Naive B cell (primary cell): ENCODE data around the gene CHN2. TPM values are rescaled to one million over a fixed set of nuclear protein-coding genes. Genes with fewer than 3 reads are reported as not detected.

Source experiments
- ATAC-seq, 2 donors: fragments of 150-1000 bp; cut with Tn5 transposase; 2 replicates each; pipeline ENCODE4 v1.10.0; 2021; ENCODE audit warnings: low read depth in 2 of 2, mild to moderate bottlenecking in 2 of 2, moderate library complexity in 2 of 2
- DNase-seq: peaks from one replicate; pipeline ENCODE4 v3.0.0; 2022
- H3K27ac Mint-ChIP-seq, 6 donors: one replicate each; pipeline ENCODE4 v1.8.0; 2020 to 2022; ENCODE audit warnings: mild to moderate bottlenecking in 6 of 6, mixed read lengths in 6 of 6, moderate library complexity in 5 of 6, inconsistent platforms in 2 of 6
- H3K27me3 Mint-ChIP-seq, 3 donors: one replicate each; pipeline ENCODE4 v1.8.0; 2021 to 2022; ENCODE audit warnings: mixed read lengths in 3 of 3, mild to moderate bottlenecking in 1 of 3
- H3K36me3 Mint-ChIP-seq, 2 donors: one replicate each; pipeline ENCODE4 v1.8.0; 2020 to 2022; ENCODE audit warnings: mixed read lengths in 2 of 2, inconsistent platforms in 1 of 2, mild to moderate bottlenecking in 1 of 2
- H3K4me1 Mint-ChIP-seq, 3 donors: one replicate each; pipeline ENCODE4 v1.8.0; 2020 to 2022; ENCODE audit warnings: mixed read lengths in 3 of 3, inconsistent platforms in 1 of 3, mild to moderate bottlenecking in 1 of 3, moderate library complexity in 1 of 3
- H3K4me3 Mint-ChIP-seq, 8 donors: one replicate each; pipeline ENCODE4 v1.8.0; 2020 to 2022; ENCODE audit warnings: mild to moderate bottlenecking in 8 of 8, mixed read lengths in 8 of 8, moderate library complexity in 8 of 8, inconsistent platforms in 2 of 8
- H3K9me3 Mint-ChIP-seq, 7 donors: one replicate each; pipeline ENCODE4 v1.8.0; 2020 to 2022; ENCODE audit warnings: mixed read lengths in 7 of 7, mild to moderate bottlenecking in 5 of 7, inconsistent platforms in 2 of 7, moderate library complexity in 1 of 7
- polyA plus RNA-seq, 6 donors: library from polyadenylated mRNA; unstranded; fragments of 300-500 nt; fragmentation: Illumina TruSeq; gene quantifications; one replicate each; pipeline ENCODE4 v1.2.3, GENCODE V29; 2021; ENCODE audit warnings: low read depth in 6 of 6

CHN2 gene
- polyA plus RNA-seq, 6 donors from 2014 or later, result 0.27 TPM; not detected in 5

- Mint-ChIP-seq H3K27ac (no peak overlapping the region), H3K9me3 (no peaks in the 10 kb centered on the region), H3K27me3 (peaks cover 12 to 26% (median 23%) of the 10 kb centered on the region in 3 donors), H3K4me3 (no peak overlapping the region), H3K4me1 (no peaks in the 10 kb centered on the region), H3K36me3 (no peaks in the 10 kb centered on the region)
- DNase-seq (no peak), ATAC-seq (no peak)
Observed at GRCh38 chr7:29482056-29482455, 287.5 kb downstream of the CHN2 start.

DNA sequence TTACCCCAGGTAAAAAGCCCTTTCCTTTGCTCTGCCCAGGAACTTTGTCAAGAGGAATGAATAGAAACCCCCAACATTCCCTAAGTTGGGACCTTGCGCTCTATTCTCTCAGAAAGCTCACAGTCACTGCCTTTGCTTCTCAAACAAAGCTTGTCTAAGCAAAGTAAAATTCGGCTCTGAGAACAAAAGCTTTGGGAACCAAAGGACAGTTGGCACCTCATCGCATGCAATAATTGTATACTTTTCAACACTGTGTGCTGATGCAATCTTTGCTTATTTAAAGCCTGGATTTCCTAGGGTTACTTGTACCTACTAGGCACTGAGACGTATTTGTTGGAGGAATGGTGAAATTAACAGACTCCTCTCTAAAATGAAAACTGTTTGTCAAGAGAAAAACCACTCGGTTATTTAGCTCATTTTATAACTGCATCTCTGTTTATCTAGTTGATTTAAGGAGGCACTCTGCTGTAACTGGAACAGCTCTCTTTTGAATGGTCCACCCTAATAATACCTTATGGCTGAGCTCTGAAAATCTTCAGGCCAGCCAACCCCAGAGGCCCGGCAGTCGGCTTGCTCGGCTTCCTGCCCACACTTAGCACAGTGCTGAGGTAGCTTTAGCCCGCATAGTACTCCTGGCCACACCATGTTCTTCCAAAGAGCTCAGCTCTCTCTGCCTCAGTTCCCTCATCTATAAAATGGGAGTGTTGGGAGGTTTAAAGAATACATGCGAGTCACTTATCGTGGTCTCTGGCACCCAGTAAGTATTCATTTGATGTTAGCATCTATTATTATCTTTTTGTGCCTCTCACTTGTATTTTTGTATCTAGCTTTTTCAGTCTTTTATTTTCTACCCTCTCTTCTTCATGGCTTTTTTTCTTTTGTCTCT lies 288.9 kb downstream of the CHN2 start:
- DNase-seq, result no peak
- Mint-ChIP-seq H3K4me3 (no peak overlapping the region), H3K4me1 (peaks cover 0 to 4% (median 0%) of the 10 kb centered on the region in 3 donors), H3K27me3 (peaks cover 12 to 36% (median 17%) of the 10 kb centered on the region in 3 donors), H3K36me3 (no peaks in the 10 kb centered on the region), H3K9me3 (no peaks in the 10 kb centered on the region), H3K27ac (no peak overlapping the region)
- ATAC-seq, result no peak

DNA sequence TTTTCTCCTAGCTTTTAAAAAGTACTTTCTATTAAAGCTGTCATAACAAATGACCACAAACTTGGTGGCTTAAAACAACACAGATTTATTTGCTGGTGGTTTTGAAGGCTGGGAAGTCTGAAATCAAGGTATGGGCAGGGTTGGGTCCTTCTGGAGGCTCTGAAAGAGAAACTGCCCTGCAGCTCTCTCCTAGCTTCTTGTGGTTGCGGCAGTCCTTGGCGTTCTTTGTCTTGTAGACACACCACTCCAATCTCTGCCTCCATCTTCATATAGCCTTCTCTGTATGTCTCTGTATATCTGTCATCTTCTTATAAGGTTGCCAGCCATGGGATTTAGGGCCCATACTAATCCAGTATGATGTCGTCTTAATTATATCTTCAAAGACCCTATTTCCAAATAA lies 289.7 kb downstream of the CHN2 start:
- ATAC-seq (no peak), DNase-seq (no peak)
- H3K36me3 Mint-ChIP-seq, result no peaks in the 10 kb centered on the region
- no peak overlapping the region for H3K27ac Mint-ChIP-seq
- peaks cover 0 to 4% (median 0%) of the 10 kb centered on the region in 3 donors for H3K4me1 Mint-ChIP-seq
- H3K9me3 Mint-ChIP-seq, result no peaks in the 10 kb centered on the region
- H3K27me3 Mint-ChIP-seq, result peaks cover 12 to 36% (median 14%) of the 10 kb centered on the region in 3 donors
- H3K4me3 Mint-ChIP-seq, result no peak overlapping the region

DNA sequence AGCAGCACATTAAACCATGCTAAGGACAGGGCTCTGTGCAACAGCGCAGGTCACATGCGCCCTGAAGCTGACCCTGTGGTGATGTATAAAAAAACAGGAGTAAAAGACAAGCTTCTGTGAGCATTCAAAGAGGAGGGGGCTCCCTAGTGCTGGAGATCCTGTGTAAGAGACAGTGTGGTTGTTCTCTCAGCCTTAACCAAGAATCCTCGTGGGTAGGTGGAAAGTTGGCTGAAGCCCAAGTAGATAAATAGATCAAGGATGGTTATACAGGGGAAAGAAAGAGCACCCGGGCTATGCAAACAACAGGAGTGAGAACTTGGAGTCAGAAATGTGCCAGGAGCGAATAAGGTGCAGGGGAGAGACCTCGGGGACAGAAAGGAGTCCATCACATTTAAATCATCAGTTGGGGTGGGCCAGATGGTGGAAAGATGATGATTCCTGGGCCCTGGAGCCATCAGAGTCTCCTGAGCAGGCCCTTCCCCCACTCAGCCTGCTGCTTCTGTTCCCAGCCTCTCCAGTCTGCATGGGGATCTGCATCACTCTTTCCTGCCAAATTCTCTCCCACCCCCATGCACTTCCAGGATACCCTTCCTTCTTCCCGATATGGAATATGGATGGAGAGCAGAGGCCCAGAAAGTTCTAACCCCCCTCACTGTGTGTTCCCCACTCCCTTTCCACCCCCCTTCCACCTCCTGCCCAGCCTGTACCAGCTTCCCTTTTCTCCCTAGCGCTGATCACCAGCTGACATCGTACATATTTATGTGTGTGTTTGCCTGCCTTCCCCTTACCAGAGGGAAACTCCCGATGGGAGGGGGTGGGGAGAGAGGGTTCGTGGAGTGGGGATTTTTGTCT lies 291.0 kb downstream of the CHN2 start:
- no peak overlapping the region for H3K27ac Mint-ChIP-seq
- no peaks in the 10 kb centered on the region for H3K9me3 Mint-ChIP-seq
- no peaks in the 10 kb centered on the region for H3K36me3 Mint-ChIP-seq
- ATAC-seq, result no peak
- peak overlapping the region in 1 of 8 donors; percentile 67 for H3K4me3 Mint-ChIP-seq
- peaks cover 9 to 36% (median 17%) of the 10 kb centered on the region in 3 donors for H3K27me3 Mint-ChIP-seq
- DNase-seq, result no peak
- peaks cover 0 to 4% (median 0%) of the 10 kb centered on the region in 3 donors for H3K4me1 Mint-ChIP-seq

DNA sequence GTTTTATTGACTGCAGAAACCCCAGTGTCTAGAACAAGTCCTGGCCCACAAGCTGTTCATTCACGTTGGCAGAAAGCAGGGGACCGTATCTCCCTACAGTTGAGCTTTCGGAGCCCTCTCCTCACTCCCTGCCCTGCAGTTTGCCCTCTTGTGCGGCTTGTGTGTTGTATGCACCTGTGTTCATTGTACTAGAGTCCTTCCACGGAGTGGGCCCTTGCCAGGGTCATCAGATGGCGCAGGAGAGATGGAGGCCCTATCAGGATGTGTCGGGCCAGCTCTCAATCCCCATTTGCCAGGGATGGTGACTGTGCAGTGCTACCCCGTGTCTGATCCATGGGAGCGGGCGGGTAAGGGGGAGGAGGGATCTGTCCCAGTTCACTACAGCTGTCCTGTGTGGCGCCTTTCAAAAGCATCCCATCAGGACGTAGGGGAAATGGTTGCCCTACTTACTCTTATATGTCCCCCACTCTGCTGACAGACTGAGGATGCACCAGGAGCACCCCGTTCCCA lies 291.7 kb downstream of the CHN2 start:
- Mint-ChIP-seq H3K27me3 (peaks cover 5 to 36% (median 17%) of the 10 kb centered on the region in 3 donors), H3K27ac (no peak overlapping the region)

DNA sequence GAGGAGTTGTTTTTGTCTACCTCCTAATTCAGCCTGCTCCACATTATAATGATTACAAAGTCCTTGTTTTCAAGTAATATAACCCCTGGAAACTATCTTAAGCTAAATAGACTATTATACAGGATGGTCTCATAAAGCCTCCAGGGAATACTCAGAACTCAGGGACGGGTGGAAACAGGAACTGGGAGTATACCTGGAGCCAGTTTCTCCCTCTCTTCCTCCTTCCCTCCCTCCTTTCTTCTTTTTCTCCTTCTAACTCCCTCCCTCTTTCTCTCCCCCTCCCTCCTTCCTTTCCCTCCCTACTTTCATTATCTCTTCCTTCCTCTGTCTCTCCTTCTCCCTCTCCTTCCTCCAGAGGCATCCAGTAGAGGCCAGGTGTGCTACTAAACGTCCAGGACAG lies 292.8 kb downstream of the CHN2 start:
- Mint-ChIP-seq H3K27me3 (peaks cover 5 to 36% (median 17%) of the 10 kb centered on the region in 3 donors), H3K4me1 (peaks cover 0 to 4% (median 0%) of the 10 kb centered on the region in 3 donors), H3K9me3 (no peaks in the 10 kb centered on the region), H3K27ac (no peak overlapping the region), H3K4me3 (no peak overlapping the region), H3K36me3 (no peaks in the 10 kb centered on the region)
- ATAC-seq, result no peak
- no peak for DNase-seq

More for the DNA sequence above, 291.7 kb downstream of the CHN2 start:
- Mint-ChIP-seq H3K9me3 (no peaks in the 10 kb centered on the region), H3K4me3 (no peak overlapping the region), H3K36me3 (no peaks in the 10 kb centered on the region), H3K4me1 (peaks cover 0 to 4% (median 0%) of the 10 kb centered on the region in 3 donors)
- DNase-seq (no peak), ATAC-seq (no peak)

DNA sequence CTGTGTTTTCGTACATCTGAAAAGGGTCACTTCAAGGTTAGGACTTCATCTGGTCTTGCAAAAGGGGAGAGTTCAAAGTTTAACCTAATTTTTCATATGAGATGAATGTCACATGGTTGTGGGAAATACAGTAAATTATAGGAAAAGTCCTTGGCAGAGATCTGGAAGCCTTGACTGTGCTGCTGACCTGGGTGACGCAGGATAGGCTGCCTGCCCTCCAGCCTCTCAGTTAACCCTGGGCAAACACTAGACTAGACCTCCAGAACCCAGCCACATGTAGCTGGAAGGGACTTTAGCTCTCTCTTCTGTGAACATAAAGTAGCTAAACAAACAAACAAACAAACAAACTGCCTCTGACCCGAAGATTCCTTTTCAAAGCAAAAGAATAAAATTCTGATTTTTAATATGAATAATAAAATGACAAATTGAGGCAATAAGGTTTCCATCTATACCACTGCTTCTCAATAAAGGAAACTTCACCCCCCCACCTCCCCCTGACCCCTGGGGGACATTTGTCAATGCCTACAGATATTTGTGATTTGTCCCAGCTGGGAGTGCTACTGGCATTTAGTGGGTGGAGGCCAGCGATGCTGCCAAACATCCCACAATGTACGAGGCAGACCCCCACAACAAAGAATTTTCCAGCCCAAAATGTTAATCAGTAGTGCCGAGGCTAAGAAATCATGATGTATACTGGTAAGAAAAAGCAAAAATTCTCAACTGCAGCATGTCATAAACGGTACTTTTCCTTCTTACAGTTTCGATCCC lies 293.8 kb downstream of the CHN2 start:
- no peaks in the 10 kb centered on the region for H3K9me3 Mint-ChIP-seq
- H3K27ac Mint-ChIP-seq, result no peak overlapping the region
- no peaks in the 10 kb centered on the region for H3K36me3 Mint-ChIP-seq
- peaks cover 5 to 36% (median 17%) of the 10 kb centered on the region in 3 donors for H3K27me3 Mint-ChIP-seq
- peaks cover 0 to 4% (median 0%) of the 10 kb centered on the region in 3 donors for H3K4me1 Mint-ChIP-seq
- DNase-seq (no peak), ATAC-seq (no peak)
- H3K4me3 Mint-ChIP-seq, result no peak overlapping the region

GRCh38 chr7:29488977-29489376 lies 294.4 kb downstream of the CHN2 start:
- H3K4me3 Mint-ChIP-seq, result no peak overlapping the region
- no peaks in the 10 kb centered on the region for H3K36me3 Mint-ChIP-seq
- H3K4me1 Mint-ChIP-seq, result peaks cover 0 to 4% (median 0%) of the 10 kb centered on the region in 3 donors
- H3K9me3 Mint-ChIP-seq, result no peaks in the 10 kb centered on the region
- no peak overlapping the region for H3K27ac Mint-ChIP-seq
- DNase-seq (no peak), ATAC-seq (no peak)
- peaks cover 5 to 31% (median 17%) of the 10 kb centered on the region in 3 donors for H3K27me3 Mint-ChIP-seq

DNA sequence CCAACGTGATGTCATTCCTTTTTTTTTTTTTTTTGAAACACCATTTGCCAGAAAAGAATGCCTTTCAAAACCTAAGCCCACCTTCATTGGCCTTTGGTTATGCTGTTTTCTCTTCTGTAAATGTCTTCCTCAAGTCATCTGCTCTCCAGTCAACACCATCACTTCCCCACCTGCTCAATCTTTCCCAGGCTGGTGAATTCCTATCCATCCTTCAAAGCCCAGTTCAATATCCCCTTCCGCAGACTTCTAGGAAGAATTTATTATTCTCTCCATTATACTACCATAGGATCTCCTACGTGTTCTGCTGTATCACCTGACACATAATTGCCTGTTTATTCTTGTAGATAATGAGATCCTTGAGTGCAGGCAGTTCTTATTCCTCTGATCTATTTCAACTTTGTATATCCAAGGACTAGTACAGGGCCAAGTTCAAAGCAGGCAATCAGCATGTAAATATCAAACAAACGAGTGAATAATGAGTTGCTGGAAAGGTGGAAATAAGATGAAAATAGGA lies 295.6 kb downstream of the CHN2 start:
- Mint-ChIP-seq H3K4me1 (peaks cover 0 to 4% (median 0%) of the 10 kb centered on the region in 3 donors), H3K4me3 (no peak overlapping the region), H3K27ac (no peak overlapping the region), H3K36me3 (no peaks in the 10 kb centered on the region), H3K27me3 (peaks cover 5 to 24% (median 16%) of the 10 kb centered on the region in 3 donors), H3K9me3 (no peaks in the 10 kb centered on the region)
- DNase-seq, result no peak
- ATAC-seq, result no peak

DNA sequence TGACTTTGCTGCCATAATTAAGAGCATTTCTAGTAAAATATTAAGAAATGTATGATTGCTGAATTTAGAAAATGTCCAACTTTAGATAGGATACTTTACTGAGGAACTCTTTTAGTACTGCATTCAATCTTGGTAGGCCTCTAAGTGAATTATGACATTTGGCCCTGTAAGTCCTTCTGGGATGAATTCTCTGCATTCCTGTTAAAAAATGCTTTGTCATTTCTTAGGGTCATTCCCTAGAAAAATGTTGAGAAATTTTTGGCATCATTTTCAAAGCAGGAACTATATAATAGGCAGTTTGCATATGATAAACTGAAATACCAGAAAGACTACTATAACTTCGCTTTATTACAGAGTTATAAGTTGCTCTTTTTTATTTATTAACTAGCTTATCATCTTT lies 299.8 kb downstream of the CHN2 start:
- Mint-ChIP-seq H3K4me3 (no peak overlapping the region), H3K9me3 (no peaks in the 10 kb centered on the region), H3K27me3 (peaks cover 0 to 10% (median 0%) of the 10 kb centered on the region in 3 donors), H3K36me3 (no peaks in the 10 kb centered on the region), H3K4me1 (no peaks in the 10 kb centered on the region), H3K27ac (no peak overlapping the region)
- DNase-seq (no peak), ATAC-seq (no peak)

DNA sequence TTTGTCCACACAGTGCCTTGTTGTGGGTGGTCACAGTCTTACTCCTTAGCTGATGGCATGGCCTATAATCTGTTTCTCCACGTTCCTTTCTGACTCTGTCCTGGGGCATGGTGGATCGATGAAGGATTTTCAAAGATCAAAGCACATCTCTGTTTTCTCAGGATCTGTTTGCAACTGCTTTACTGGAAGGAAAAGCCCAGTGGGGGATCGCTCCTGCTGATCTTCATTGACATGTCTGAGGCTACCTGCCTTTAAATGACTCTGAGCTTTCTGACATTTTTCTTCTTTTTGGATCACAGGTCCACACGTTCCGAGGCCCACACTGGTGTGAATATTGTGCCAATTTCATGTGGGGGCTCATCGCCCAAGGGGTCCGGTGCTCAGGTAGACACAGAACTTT lies 301.1 kb downstream of the CHN2 start:
- H3K9me3 Mint-ChIP-seq, result no peaks in the 10 kb centered on the region
- no peak for DNase-seq

GRCh38 chr7:29496355-29497020 lies 301.9 kb downstream of the CHN2 start:
- no peak for ATAC-seq
- DNase-seq, result no peak
- Mint-ChIP-seq H3K4me3 (no peak overlapping the region), H3K4me1 (no peaks in the 10 kb centered on the region), H3K36me3 (no peaks in the 10 kb centered on the region), H3K9me3 (no peaks in the 10 kb centered on the region), H3K27me3 (peaks cover 0 to 5% (median 0%) of the 10 kb centered on the region in 3 donors), H3K27ac (no peak overlapping the region)

More for the DNA sequence above, 301.1 kb downstream of the CHN2 start:
- Mint-ChIP-seq H3K4me1 (no peaks in the 10 kb centered on the region), H3K27ac (no peak overlapping the region), H3K4me3 (no peak overlapping the region), H3K27me3 (peaks cover 0 to 5% (median 0%) of the 10 kb centered on the region in 3 donors), H3K36me3 (no peaks in the 10 kb centered on the region)
- no peak for ATAC-seq
